HepG2 (cell line): ENCODE results near the gene ARPC3. TPM values are rescaled to one million over a fixed set of nuclear protein-coding genes. Genes with fewer than 3 reads are reported as not detected.
"Not testable (repeated sequence)": the region's sequence is repeated elsewhere in the genome, so short reads cannot be mapped to it uniquely, and the experiment has no call there.

ENCODE experiments used
- ATAC-seq: fragments of 200-7000 bp; cut with Tn5 transposase; 3 replicates; pipeline ENCODE4 v1.9.1; 2020; ENCODE audit warnings: mild to moderate bottlenecking, moderate library complexity
- BruUV-seq: library from RNA; stranded (reverse); fragments of 400-500 nt; replicated peaks from 2 replicates; lab custom pipeline; 2021; lab: Mats Ljungman, UMichigan
- CTCF ChIA-PET: fragments of 300-600 bp; formaldehyde crosslinking; extraction: SDS; loops from one replicate; lab custom pipeline; 2021; ENCODE audit warnings: low total read pairs, inconsistent platforms, low intra/inter-chr PET ratio; lab: Yijun Ruan, JAX
- POLR2A ChIA-PET: fragments of 350-600 bp; sonication (Branson Sonifier 250); formaldehyde crosslinking; loops from one replicate; lab custom pipeline; 2020; ENCODE audit warnings: antibody characterized with exemption, inconsistent platforms; lab: Yijun Ruan, JAX
- DNase-seq: peaks from one replicate; pipeline ENCODE4 v3.0.0-alpha.2; 2015; ENCODE audit warnings: low spot score
- FAIRE-seq: peaks from 3 replicates; lab custom pipeline; 2011; peaks lifted over from hg19 to GRCh38; lab: Jason Lieb, UNC
- H2AFZ ChIP-seq: one replicate; pipeline ENCODE4 v1.6.1; 2011; ENCODE audit warnings: low read length, inconsistent platforms
- H3K27ac ChIP-seq: fragments of 300-600 bp; 3 replicates; pipeline ENCODE4 v1.8.0; 2011; ENCODE audit warnings: mixed run types, mild to moderate bottlenecking, mixed read lengths, low read length, inconsistent platforms; ENCODE audit not compliant: insufficient read depth; ENCODE audit errors: extremely low read length
- H3K27me3 ChIP-seq, 2 experiments: fragments of 200-600 bp in 1 of 2; 2 replicates in 1 of 2; 3 replicates in 1 of 2; pipeline versions ENCODE4 v1.6.0 to v1.8.0; 2011; ENCODE audit warnings: low read length in 2 of 2, mild to moderate bottlenecking in 2 of 2, moderate library complexity in 2 of 2, inconsistent platforms in 1 of 2; ENCODE audit not compliant: insufficient read depth in 2 of 2, control insufficient read depth in 1 of 2
- H3K36me3 ChIP-seq, 2 experiments: fragments of 200-600 bp in 1 of 2; replicated peaks in 1 of 2; 2 replicates in 1 of 2; 3 replicates in 1 of 2; pipeline versions ENCODE4 v1.5.1 to v1.8.0; 2011; ENCODE audit warnings: low read length in 2 of 2, inconsistent platforms in 1 of 2; ENCODE audit not compliant: insufficient read depth in 2 of 2, control insufficient read depth in 1 of 2
- H3K4me1 ChIP-seq: 2 replicates; pipeline ENCODE4 v1.5.1; 2012; ENCODE audit warnings: low read length, inconsistent platforms; ENCODE audit not compliant: insufficient read depth
- H3K4me2 ChIP-seq: 2 replicates; pipeline ENCODE4 v1.6.0; 2011; ENCODE audit warnings: low read depth, low read length, inconsistent platforms
- H3K4me3 ChIP-seq, 3 experiments: fragments of 200-600 bp in 1 of 3; sonication (generic), shearing (Covaris generic) in 1 of 3; replicated peaks in 1 of 3; 2 replicates each; pipeline ENCODE4 v1.5.1; 2011 to 2016; ENCODE audit warnings: low read length in 3 of 3, inconsistent platforms in 2 of 3, low read depth in 2 of 3, mild to moderate bottlenecking in 2 of 3, control low read depth in 1 of 3, mixed read lengths in 1 of 3; ENCODE audit not compliant: insufficient read depth in 1 of 3
- H3K79me2 ChIP-seq: one replicate; pipeline ENCODE4 v1.6.1; 2011; ENCODE audit warnings: low read length, inconsistent platforms; ENCODE audit not compliant: insufficient read depth
- H3K9ac ChIP-seq: 2 replicates; pipeline ENCODE4 v1.6.0; 2011; ENCODE audit warnings: mild to moderate bottlenecking, low read depth, low read length, inconsistent platforms; ENCODE audit not compliant: insufficient read depth
- H3K9me3 ChIP-seq: 2 replicates; pipeline ENCODE4 v1.5.1; 2012; ENCODE audit warnings: mild to moderate bottlenecking, low read length
- H4K20me1 ChIP-seq: 2 replicates; pipeline ENCODE4 v1.6.0; 2011; ENCODE audit warnings: inconsistent platforms, mild to moderate bottlenecking, low read length, moderate library complexity; ENCODE audit not compliant: insufficient read depth
- HDAC6 ChIP-seq: fragments of 200-600 bp; sonication (generic); IDR thresholded peaks from 2 replicates; pipeline ENCODE4 v1.7.0; 2017; ENCODE audit warnings: mild to moderate bottlenecking, antibody characterized with exemption, low read length, low read depth
- KDM6A ChIP-seq: IDR thresholded peaks from 2 replicates; pipeline ENCODE4 v1.6.1; 2016; ENCODE audit warnings: low read depth
- KMT2A ChIP-seq: sonication (generic); formaldehyde crosslinking; IDR thresholded peaks from 2 replicates; pipeline ENCODE4 v1.4.0; 2020; ENCODE audit warnings: missing genetic modification reagents
- NR2F2 ChIP-seq: IDR thresholded peaks from 2 replicates; pipeline ENCODE4 v1.6.1; 2012; ENCODE audit warnings: low read depth, inconsistent platforms, borderline replicate concordance
- RXRB ChIP-seq: IDR thresholded peaks from 2 replicates; pipeline ENCODE4 v1.6.1; 2016; ENCODE audit warnings: borderline replicate concordance, missing genetic modification reagents, missing compliant biosample characterization
- SETDB1 ChIP-seq: sonication (generic); formaldehyde crosslinking; IDR thresholded peaks from 2 replicates; pipeline ENCODE4 v1.5.1; 2020; ENCODE audit warnings: missing genetic modification reagents, mild to moderate bottlenecking, borderline replicate concordance
- STAG1 ChIP-seq: sonication (generic); formaldehyde crosslinking; IDR thresholded peaks from 2 replicates; pipeline ENCODE4 v1.4.0; 2020; ENCODE audit warnings: missing genetic modification reagents
- TARDBP ChIP-seq: sonication (generic); formaldehyde crosslinking; IDR thresholded peaks from 2 replicates; pipeline ENCODE4 v1.8.0; 2022; ENCODE audit warnings: mild to moderate bottlenecking, missing genetic modification reagents
- ZFYVE20 ChIP-seq: sonication (generic); formaldehyde crosslinking; IDR thresholded peaks from 2 replicates; pipeline ENCODE4 v1.8.0; 2023; ENCODE audit warnings: low read depth, mild to moderate bottlenecking, moderate library complexity, missing genetic modification reagents, borderline replicate concordance
- ZNF354B ChIP-seq: sonication (generic); formaldehyde crosslinking; IDR thresholded peaks from 2 replicates; pipeline ENCODE4 v1.8.0; 2022; ENCODE audit warnings: mild to moderate bottlenecking, missing genetic modification reagents
- ZNF577 ChIP-seq: sonication (generic); formaldehyde crosslinking; IDR thresholded peaks from 2 replicates; pipeline ENCODE4 v1.4.0; 2020; ENCODE audit warnings: mild to moderate bottlenecking, low read depth, missing genetic modification reagents, borderline replicate concordance
- WGBS: methylation state at CpG from one replicate; pipeline ENCODE4 v1.1.6; 2017; ENCODE audit warnings: low lambda C conversion rate; 5-methylcytosine and 5-hydroxymethylcytosine counted together
- in situ Hi-C: cut with HindIII; loops from 2 replicates; pipeline ENCODE4 v1.10.0; 2017; ENCODE audit warnings: low pct_unique_long_range_greater_than_20kb; ENCODE audit not compliant: extremely low pct_ligation_motif_present
- intact Hi-C: fragments of 100-400 bp; cut with micrococcal nuclease; formaldehyde crosslinking; loops from one replicate; pipeline ENCODE4 v1.10.0; 2022; ENCODE audit not compliant: unreplicated experiment
- polyA plus RNA-seq, 8 experiments: library from polyadenylated mRNA; depleted of rRNA in 3 of 8; stranded (reverse) in 7 of 8; unstranded in 1 of 8; fragments of >200 nt; fragmentation: Illumina TruSeq in 4 of 8; extraction: Trizol in 4 of 8; gene quantifications; 2 replicates each; pipeline versions ENCODE4 v1.2.1 to v1.2.3, GENCODE V29; 2011 to 2016; ENCODE audit warnings: low read depth in 4 of 8, missing spikeins in 1 of 8, mixed read lengths in 1 of 8; ENCODE audit not compliant: insufficient read depth in 1 of 8
- total RNA-seq, 5 experiments: library from RNA; depleted of rRNA; stranded (reverse); fragments of >200 nt; fragmentation: Illumina TruSeq; extraction: Trizol; gene quantifications; 2 replicates each; pipeline ENCODE4 v1.2.3, GENCODE V29; 2016; ENCODE audit warnings: low read depth in 1 of 5

The ARPC3 gene
- total and polyA plus RNA-seq, 2 of the 13 experiments (the other 11 are each of a cell fraction or from before 2014, with no cell fraction given), result 32.7 to 234 TPM

DNA sequence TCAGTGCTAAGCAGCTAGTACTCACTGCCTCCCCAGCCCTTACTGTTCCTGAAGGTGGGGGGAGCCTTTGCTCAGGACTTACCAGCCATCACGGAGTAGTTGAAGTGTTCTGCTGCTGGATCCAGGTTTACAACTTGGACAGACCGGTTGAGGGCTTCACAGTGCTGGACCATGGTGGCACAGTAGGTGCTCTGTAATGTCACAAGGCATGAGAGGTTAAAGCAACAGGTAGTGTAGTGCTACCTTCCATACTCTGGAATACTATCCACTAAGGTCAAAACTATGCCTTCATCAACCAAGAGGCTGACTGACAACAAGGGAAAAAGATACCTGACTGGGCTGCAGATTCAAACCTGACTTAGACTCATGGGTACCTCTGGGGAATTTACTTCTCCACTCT, 14.9 kb upstream of the ARPC3 start:
- peaks cover 0 to 3% of the 10 kb centered on the region in 2 experiments; a peak in 1 of 5 replicates for H3K27me3 ChIP-seq
- POLR2A ChIA-PET, result no interaction called here

DNA sequence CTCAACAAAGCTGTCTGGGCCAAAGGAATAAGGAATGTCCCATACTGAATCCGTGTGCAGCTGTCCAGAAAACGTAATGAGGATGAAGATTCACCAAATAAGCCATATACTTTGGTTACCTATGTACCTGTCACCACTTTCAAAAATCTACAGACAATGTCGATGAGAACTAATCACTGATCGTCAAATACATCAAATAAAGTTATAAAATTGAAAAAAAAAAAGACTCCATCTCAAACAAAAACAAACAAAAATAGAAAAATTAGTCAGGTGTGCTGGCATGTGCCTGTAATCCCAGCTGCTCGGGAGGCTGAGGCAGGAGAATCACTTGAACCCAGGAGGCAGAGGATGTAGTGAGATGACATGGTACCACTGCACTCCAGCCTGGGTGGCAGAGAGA, 11.1 kb upstream of the ARPC3 start:
- H3K9ac ChIP-seq, DNase-seq, H3K4me2 ChIP-seq, intact Hi-C loops, H3K27me3 ChIP-seq, H2AFZ ChIP-seq, H3K4me3 ChIP-seq, BruUV-seq, H3K79me2 ChIP-seq, ATAC-seq, H3K9me3 ChIP-seq, in situ Hi-C loops, FAIRE-seq, CTCF ChIA-PET, H3K27ac ChIP-seq, H3K4me1 ChIP-seq, H4K20me1 ChIP-seq, POLR2A ChIA-PET: not testable (repeated sequence)
- H3K36me3 ChIP-seq, result peaks cover 10 to 62% of the 10 kb centered on the region in 2 experiments
- 94% methylated on average over 5 of the region's 5 CpGs for WGBS

More for the DNA sequence above, 14.9 kb upstream of the ARPC3 start:
- ATAC-seq, result no peak
- Histone ChIP-seq H3K4me1 (peaks cover 18% of the 10 kb centered on the region), H3K79me2 (peaks cover 22% of the 10 kb centered on the region), H3K9me3 (no peaks in the 10 kb centered on the region), H3K9ac (no peak overlapping the region), H4K20me1 (no peaks in the 10 kb centered on the region), H3K4me3 (no peak overlapping the region), H3K36me3 (peaks cover 5 to 38% of the 10 kb centered on the region in 2 experiments), H2AFZ (no peak overlapping the region), H3K27ac (no peak overlapping the region), H3K4me2 (no peak overlapping the region)
- CTCF ChIA-PET, result no interaction called here
- 93% methylated on average over 2 of the region's 2 CpGs for WGBS
- no TSS peak for BruUV-seq
- no peak for FAIRE-seq
- no peak for TF ChIP-seq NR2F2
- no peak for TF ChIP-seq ZNF354B (CRISPR knock-in tag)
- no peak for TF ChIP-seq KDM6A (CRISPR knock-in tag)
- no peak for TF ChIP-seq RXRB (CRISPR knock-in tag)
- TF ChIP-seq TARDBP (CRISPR knock-in tag), result no peak
- no peak for TF ChIP-seq STAG1 (CRISPR knock-in tag)
- TF ChIP-seq ZFYVE20 (CRISPR knock-in tag), result no peak
- TF ChIP-seq ZNF577 (CRISPR knock-in tag), result no peak
- no peak for TF ChIP-seq SETDB1 (CRISPR knock-in tag)
- no peak for TF ChIP-seq HDAC6
- TF ChIP-seq KMT2A (CRISPR knock-in tag), result no peak
- no peak for DNase-seq
- in situ Hi-C loops (no loop called here), intact Hi-C loops (no loop called here)
